Measurements from ENCODE around the gene AHRR.

AHRR gene

DNA sequence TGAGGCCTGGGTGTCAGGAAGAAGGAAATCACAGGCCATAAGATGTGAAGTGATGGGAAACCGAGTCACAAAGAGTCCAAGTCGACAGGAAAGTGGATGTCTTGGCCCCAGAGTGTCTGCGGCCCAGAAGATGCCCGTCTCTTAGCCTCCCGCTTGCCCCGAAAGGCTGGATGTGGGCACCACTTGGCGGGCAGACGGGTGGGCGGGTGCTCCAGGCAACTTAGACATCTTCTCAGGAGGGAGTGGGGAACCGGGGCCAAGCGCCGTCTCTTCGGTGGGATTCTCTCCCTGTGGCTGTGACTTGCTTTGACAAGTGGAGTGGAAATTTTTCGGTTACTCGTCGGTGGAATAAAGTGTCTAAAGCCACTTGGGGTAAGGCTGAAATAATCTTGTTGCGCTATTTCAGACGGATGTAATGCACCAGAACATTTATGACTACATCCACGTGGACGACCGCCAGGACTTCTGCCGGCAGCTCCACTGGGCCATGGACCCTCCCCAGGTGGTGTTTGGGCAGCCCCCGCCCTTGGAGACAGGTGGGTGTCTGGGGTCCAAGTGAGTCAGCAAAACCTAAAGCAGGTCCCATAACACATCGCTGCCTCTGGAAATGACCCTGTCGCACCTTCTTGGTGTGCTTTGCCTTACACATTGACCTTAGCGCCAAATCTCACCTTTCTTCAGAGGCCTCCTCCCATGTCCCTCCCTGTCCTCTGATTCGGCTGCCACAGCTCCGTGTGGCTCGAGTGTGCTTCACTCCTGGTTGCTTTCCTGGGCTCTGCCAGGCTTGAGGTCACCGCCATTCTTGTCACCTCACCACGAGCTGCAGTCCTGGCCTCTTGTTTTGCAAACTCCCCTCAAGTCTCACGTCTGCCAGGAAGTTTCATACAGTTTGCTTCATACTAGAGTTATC lies 101.1 kb downstream of the AHRR start:
- Mint-ChIP-seq H3K4me1 (no peaks in the 10 kb centered on the region), H3K4me3 (no peak overlapping the region), H3K36me3 (ENCODE audit: insufficient read depth) (no peaks in the 10 kb centered on the region), H3K9me3 (no peaks in the 10 kb centered on the region), H3K27ac (ENCODE audit: low read depth) (no peak overlapping the region), H3K27me3 (no peaks in the 10 kb centered on the region)
- ATAC-seq (replicated peaks; ENCODE audit: extremely low read depth, poor library complexity, severe bottlenecking), result no peak
- DNase-seq (ENCODE audit: low spot score in 2 of 2), result no peak

DNA sequence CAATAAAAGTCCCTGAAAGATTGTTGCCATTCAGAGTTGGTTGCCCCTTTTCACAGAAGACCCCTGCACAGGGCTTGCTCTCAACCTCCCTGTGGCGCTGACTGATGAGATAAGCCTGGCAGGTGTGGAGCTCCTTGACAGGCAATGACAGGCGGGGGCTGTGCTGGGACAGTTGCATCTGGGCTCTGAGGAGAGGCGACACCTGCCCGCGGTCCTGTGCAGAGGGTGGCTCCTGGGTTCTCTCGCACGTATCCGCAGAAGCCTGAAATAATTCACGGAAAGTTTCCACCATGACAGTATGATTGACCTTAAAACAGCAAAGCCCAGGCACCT lies 101.7 kb downstream of the AHRR start:
- Mint-ChIP-seq H3K27me3 (no peaks in the 10 kb centered on the region), H3K36me3 (ENCODE audit: insufficient read depth) (no peaks in the 10 kb centered on the region), H3K4me1 (no peaks in the 10 kb centered on the region), H3K27ac (ENCODE audit: low read depth) (no peak overlapping the region), H3K9me3 (no peaks in the 10 kb centered on the region), H3K4me3 (no peak overlapping the region)
- no peak for DNase-seq (ENCODE audit: low spot score in 2 of 2)
- ATAC-seq (replicated peaks; ENCODE audit: extremely low read depth, poor library complexity, severe bottlenecking), result no peak

DNA sequence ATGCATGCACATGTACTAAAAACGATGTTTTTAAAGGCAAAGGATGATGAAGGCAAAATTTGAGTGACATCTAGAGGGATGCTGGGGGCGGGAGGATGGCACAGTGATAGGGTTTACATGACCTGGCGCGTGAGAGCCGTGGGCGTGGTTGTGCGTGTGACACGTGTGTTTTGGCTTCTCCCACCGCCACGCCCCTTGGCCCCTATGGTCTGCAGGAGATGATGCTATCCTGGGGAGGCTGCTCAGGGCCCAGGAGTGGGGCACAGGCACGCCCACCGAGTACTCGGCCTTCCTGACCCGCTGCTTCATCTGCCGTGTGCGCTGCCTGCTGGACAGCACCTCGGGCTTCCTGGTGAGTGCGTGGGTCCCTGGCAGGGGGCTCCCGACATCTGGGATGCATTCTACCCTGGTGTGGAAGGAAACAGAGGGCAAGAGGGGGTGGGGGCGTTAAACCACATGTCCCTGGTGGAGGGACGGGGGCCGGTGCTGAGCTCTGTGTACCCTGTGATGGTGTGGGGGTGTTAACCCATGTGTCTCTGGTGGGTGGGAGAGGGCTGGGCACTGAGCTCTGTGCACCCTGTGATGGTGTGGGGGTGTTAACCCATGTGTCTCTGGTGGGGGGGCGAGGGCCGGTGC lies 102.2 kb downstream of the AHRR start:
- DNase-seq (ENCODE audit: low spot score in 2 of 2), result no peak
- ATAC-seq (replicated peaks; ENCODE audit: extremely low read depth, poor library complexity, severe bottlenecking), result no peak
- H3K4me3 Mint-ChIP-seq, result no peak overlapping the region
- no peaks in the 10 kb centered on the region for H3K9me3 Mint-ChIP-seq
- H3K4me1 Mint-ChIP-seq, result no peaks in the 10 kb centered on the region
- H3K27ac Mint-ChIP-seq (ENCODE audit: low read depth), result no peak overlapping the region
- no peaks in the 10 kb centered on the region for H3K27me3 Mint-ChIP-seq
- H3K36me3 Mint-ChIP-seq (ENCODE audit: insufficient read depth), result no peaks in the 10 kb centered on the region

DNA sequence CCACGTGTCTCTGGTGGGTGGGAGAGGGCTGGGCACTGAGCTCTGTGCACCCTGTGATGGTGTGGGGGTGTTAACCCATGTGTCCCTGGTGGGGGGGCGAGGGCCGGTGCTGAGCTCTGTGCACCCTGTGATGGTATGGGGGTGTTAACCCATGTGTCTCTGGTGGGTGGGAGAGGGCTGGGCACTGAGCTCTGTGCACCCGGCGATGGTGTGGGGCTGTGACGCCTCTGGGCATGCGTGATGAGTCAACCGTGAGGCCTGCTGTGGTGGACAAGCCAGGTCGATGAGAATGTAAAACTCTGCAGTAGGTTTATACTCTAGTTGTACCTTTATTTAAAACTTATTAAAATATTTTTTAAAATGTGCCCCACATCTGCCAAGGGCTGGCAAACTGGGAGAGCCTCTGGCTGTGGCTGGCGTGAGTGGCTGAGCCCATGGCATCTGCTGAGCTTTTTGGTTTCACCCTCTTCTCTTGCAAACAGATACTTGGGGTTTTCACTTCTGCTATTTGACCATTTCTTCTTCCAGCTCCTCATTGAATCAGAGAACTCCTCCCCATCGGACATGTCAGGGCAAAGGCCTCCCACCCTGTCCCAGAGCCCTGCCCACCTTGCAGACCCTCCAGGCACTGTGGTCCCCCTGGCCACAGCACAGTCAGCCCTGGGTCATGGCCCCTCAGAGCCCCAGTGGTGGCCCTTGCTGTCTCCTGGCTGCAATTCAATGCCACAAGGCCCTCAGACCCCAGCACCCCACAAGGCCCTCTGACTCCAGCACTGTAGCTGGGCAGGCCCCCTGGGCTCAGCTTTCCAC lies 103.0 kb downstream of the AHRR start:
- Mint-ChIP-seq H3K36me3 (ENCODE audit: insufficient read depth) (no peaks in the 10 kb centered on the region), H3K4me3 (no peak overlapping the region), H3K27me3 (no peaks in the 10 kb centered on the region), H3K27ac (ENCODE audit: low read depth) (no peak overlapping the region), H3K9me3 (no peaks in the 10 kb centered on the region), H3K4me1 (no peaks in the 10 kb centered on the region)
- no peak for ATAC-seq (replicated peaks; ENCODE audit: extremely low read depth, poor library complexity, severe bottlenecking)
- no peak for DNase-seq (ENCODE audit: low spot score in 2 of 2)

DNA sequence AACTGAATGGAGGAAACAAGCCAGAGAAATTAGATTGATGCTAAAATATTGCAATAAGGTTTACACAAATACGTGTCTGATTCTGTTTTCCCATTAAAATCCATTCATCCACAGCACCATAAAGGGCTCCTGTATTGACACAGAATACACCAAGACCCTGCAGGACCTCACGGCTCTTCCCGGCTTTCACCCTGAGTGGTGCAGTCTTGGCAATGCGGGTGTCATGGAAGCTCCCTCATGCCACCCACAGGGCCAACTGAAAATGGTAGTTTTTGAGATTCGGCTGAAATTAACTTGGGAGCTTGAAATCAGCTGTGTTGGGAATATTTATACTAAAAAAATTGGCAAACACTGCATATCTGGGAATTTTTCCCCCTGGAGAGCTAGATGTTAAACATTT lies 104.2 kb downstream of the AHRR start:
- no peak for ATAC-seq (replicated peaks; ENCODE audit: extremely low read depth, poor library complexity, severe bottlenecking)
- no peak overlapping the region for H3K4me3 Mint-ChIP-seq
- no peaks in the 10 kb centered on the region for H3K36me3 Mint-ChIP-seq (ENCODE audit: insufficient read depth)
- H3K9me3 Mint-ChIP-seq, result no peaks in the 10 kb centered on the region
- H3K27ac Mint-ChIP-seq (ENCODE audit: low read depth), result no peak overlapping the region
- no peaks in the 10 kb centered on the region for H3K4me1 Mint-ChIP-seq
- DNase-seq (ENCODE audit: low spot score in 2 of 2), result no peak
- peaks cover 7% of the 10 kb centered on the region for H3K27me3 Mint-ChIP-seq

DNA sequence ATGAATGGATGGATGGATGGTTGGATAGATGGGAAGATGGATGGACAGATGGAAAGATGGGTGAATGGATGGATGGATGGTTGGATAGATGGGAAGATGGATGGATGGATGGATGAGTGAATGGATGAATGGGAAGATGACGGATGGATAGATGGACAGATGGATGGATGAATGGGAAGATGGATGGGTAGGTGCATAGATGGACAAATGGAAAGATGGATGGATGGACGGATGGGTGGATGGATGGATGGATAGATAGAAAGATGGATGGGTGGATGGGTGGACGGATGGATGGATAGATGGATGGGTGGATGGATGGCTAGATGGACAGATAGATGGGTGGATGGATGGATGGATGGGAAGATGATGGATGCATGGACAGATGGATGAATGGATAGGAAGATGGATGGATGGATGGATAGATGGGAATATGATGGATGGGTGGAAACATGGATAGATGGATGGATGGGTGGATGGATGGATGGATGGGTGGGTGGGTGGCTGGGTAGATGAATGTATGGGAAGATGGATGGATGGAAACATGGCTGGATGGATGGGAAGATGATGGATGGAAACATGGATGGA lies 105.0 kb downstream of the AHRR start:
- Mint-ChIP-seq H3K27ac (ENCODE audit: low read depth) (no peak overlapping the region), H3K27me3 (peaks cover 10% of the 10 kb centered on the region), H3K9me3 (no peaks in the 10 kb centered on the region), H3K4me3 (no peak overlapping the region), H3K4me1 (no peaks in the 10 kb centered on the region), H3K36me3 (ENCODE audit: insufficient read depth) (no peaks in the 10 kb centered on the region)
- DNase-seq (ENCODE audit: low spot score in 2 of 2) (no peak), ATAC-seq (replicated peaks; ENCODE audit: extremely low read depth, poor library complexity, severe bottlenecking) (no peak)

DNA sequence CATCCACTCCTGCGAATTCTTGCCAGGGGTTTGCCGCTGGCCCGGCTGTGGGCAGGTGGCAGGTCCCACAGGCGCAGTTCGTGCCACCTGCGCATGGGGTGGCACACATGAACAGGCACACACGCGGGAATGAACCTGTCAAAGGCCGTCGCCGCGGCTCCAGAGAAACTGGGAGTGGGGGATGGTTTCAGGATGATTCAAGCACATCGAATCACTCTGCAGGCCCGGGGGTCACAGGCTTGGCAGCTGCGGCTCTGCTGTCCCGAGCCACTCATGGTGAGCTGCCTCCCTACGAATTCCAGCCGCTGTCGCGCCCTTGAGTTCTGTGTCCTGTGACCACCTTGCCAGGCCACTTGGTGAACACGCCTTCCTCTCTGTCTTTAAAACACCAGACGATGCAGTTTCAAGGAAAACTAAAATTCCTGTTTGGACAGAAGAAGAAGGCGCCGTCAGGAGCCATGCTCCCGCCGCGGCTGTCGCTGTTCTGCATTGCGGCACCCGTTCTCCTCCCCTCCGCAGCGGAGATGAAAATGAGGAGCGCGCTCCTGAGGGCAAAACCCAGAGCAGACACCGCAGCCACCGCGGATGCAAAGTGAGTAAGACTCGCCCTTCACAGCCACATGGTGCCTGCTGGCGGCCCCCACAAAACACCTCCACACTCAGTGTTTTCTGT lies 106.0 kb downstream of the AHRR start:
- H3K9me3 Mint-ChIP-seq, result no peaks in the 10 kb centered on the region
- no peak overlapping the region for H3K27ac Mint-ChIP-seq (ENCODE audit: low read depth)
- H3K4me3 Mint-ChIP-seq, result no peak overlapping the region
- H3K36me3 Mint-ChIP-seq (ENCODE audit: insufficient read depth), result no peaks in the 10 kb centered on the region
- peaks cover 21% of the 10 kb centered on the region for H3K27me3 Mint-ChIP-seq
- no peaks in the 10 kb centered on the region for H3K4me1 Mint-ChIP-seq
- ATAC-seq (replicated peaks; ENCODE audit: extremely low read depth, poor library complexity, severe bottlenecking), result no peak
- no peak for DNase-seq (ENCODE audit: low spot score in 2 of 2)

DNA sequence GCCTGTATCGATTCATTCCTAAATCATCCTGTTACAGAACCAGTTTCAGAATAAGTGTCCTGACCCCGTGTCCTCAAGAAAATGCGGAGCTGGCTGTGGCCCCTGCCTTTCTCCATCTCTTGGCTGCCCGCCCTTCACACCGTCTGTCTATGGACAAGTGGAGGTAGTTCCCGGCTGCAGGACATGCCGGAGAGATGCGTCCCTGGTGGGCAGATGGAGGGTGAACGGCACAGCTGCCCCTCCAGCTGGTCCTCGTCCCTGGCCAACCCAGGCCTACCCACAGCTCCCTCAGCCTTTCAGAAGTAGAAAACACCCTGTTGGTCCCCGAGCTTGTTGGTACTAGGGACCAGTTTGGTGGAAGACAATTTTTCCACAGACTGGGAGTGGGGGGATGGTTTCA lies 106.7 kb downstream of the AHRR start:
- Mint-ChIP-seq H3K4me1 (no peaks in the 10 kb centered on the region), H3K27me3 (peaks cover 26% of the 10 kb centered on the region), H3K36me3 (ENCODE audit: insufficient read depth) (no peaks in the 10 kb centered on the region), H3K27ac (ENCODE audit: low read depth) (no peak overlapping the region), H3K4me3 (no peak overlapping the region), H3K9me3 (no peaks in the 10 kb centered on the region)
- DNase-seq (ENCODE audit: low spot score in 2 of 2) (no peak), ATAC-seq (replicated peaks; ENCODE audit: extremely low read depth, poor library complexity, severe bottlenecking) (no peak)

DNA sequence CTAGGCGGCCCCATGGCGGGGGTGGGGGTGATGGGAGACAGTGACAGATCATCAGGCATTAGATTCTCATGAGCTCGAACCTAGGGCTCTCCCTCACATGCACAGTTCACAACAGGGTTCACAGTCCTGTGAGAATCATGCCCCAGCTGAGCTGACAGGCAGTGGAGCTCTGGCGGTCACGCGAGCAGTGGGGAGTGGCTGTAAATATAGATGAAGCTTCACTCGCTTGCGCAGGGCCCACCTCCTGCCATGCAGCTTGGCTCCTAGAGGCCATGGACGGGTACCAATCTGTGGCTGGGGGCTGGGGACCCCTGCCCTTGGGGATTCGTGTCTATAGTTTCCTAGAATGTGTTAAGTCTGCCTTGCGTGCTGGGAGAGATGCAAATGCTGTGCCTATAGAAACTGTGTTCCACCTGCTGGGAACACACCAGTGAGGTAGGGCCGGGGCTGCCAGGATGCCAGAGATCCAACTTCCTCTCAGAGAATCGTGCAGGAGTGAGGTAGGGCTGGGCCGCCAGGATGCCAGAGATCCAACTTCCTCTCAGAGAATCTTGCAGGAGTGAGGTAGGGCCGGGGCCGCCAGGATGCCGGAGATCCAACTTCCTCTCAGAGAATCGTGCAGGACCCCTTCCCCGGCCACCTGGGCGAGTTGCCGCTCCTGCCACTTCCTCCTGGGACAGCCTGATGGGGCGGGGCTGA lies 107.4 kb downstream of the AHRR start:
- peaks cover 31% of the 10 kb centered on the region for H3K27me3 Mint-ChIP-seq
- no peak for DNase-seq (ENCODE audit: low spot score in 2 of 2)
- no peak overlapping the region for H3K27ac Mint-ChIP-seq (ENCODE audit: low read depth)
- no peaks in the 10 kb centered on the region for H3K9me3 Mint-ChIP-seq
- no peak overlapping the region for H3K4me3 Mint-ChIP-seq
- H3K4me1 Mint-ChIP-seq, result no peaks in the 10 kb centered on the region
- H3K36me3 Mint-ChIP-seq (ENCODE audit: insufficient read depth), result no peaks in the 10 kb centered on the region
- ATAC-seq (replicated peaks; ENCODE audit: extremely low read depth, poor library complexity, severe bottlenecking), result no peak

DNA sequence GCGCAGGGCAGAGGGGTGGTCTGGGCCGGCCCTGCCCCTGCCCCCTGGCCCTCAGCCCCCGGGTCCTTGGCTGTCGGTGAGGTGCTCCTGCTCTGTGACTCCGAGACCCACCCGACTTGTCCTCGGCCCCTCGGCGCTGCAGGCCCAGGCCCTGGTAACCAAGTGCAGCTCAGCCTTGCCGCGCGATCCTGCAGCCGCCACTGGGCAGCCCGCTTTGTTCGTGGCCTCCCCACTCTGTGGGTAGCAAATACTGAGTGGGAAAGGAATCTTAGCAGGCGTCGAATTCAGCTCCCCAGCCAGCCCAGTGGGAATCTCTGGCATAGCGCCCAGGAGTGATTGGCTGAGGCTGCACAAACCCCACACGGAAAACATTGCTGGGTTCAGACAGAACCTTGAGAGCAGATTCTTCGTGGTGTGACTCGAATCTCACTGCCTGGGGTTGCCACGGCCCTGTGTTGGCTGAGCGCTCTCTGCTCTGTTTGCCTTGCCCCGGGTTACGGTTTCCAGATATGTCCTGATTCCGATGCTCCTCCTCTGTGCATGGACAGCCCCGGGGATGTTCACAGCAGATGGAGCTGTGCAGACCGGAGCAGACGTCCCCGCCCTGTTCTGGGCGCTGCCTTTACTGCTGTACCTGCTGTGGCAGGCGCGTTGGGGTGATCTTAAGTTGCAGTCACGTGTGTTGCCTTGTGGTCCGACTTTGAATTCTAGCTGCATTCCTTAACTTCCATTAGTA lies 108.1 kb downstream of the AHRR start:
- no peak overlapping the region for H3K27ac Mint-ChIP-seq (ENCODE audit: low read depth)
- H3K4me3 Mint-ChIP-seq, result no peak overlapping the region
- H3K4me1 Mint-ChIP-seq, result no peaks in the 10 kb centered on the region
- H3K36me3 Mint-ChIP-seq (ENCODE audit: insufficient read depth), result no peaks in the 10 kb centered on the region
- DNase-seq (ENCODE audit: low spot score in 2 of 2) (no peak), ATAC-seq (replicated peaks; ENCODE audit: extremely low read depth, poor library complexity, severe bottlenecking) (no peak)
- no peaks in the 10 kb centered on the region for H3K9me3 Mint-ChIP-seq
- H3K27me3 Mint-ChIP-seq, result peaks cover 32% of the 10 kb centered on the region

DNA sequence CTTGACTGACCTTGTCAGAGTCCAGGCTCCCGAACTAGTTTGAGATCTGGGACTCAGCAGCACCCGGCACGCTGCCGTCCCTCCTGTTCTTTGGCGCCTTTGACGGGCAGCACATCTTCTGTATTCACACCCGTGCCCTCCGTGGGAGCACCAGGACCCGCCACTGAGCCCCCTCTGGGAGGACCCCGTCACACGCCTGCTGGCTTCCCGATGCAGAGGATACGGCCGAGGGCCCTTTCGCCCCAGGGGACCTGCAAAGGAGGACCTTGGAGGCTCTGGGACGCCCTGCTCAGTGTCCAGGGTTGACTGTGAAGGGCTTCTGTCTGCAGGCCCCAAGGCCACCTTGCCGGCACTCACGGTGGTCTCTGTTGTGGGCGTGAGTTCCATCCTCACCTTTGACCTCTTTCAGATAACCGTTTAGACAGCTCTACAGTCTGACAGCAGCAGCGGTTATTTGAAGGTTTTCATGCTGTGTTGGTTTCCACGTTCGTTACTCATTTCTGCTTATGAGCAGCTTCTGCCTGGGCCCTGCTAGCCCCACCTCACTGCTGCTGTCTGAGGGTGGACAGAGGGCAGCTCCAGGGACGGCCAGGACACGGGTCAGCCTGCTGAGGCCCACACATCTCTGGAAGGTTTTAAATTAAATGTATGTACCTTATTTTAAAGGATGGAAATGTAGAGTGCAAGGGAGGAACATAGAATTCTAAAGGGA lies 108.9 kb downstream of the AHRR start:
- no peak overlapping the region for H3K4me3 Mint-ChIP-seq
- H3K36me3 Mint-ChIP-seq (ENCODE audit: insufficient read depth), result no peaks in the 10 kb centered on the region
- DNase-seq (ENCODE audit: low spot score in 2 of 2), result no peak
- H3K27me3 Mint-ChIP-seq, result peaks cover 39% of the 10 kb centered on the region
- H3K9me3 Mint-ChIP-seq, result no peaks in the 10 kb centered on the region
- H3K27ac Mint-ChIP-seq (ENCODE audit: low read depth), result no peak overlapping the region
- no peaks in the 10 kb centered on the region for H3K4me1 Mint-ChIP-seq
- ATAC-seq (replicated peaks; ENCODE audit: extremely low read depth, poor library complexity, severe bottlenecking), result no peak
